ENCODE results near the gene OXA1L.

Gene OXA1L

GRCh38 chr14:22814941-22815713 is 48.6 kb downstream of the OXA1L start, which contains the start of gene SLC7A7:
TSS of gene SLC7A7 (minus strand) at chr14:22815435. CDS start at chr14:22813398, 2,037 bp downstream.
- peak; percentile 44 to 58 for DNase-seq (ENCODE audit: low read depth in 1 of 2, low spot score in 1 of 2)
- H3K27me3 ChIP-seq (ENCODE audit: insufficient read depth, poor library complexity, severe bottlenecking): no peaks in the 10 kb centered on the region
- peak within 1 kb of the TSS; percentile 45 for H3K27ac ChIP-seq (replicated peaks)
- TF ChIP-seq GABPA (IDR thresholded peaks at IDR 0.05; ENCODE audit: low read depth) (no peak), SPI1 (IDR thresholded peaks at IDR 0.05; ENCODE audit: borderline replicate concordance, low read depth) (no peak)
- no peak within 1 kb of the TSS for H3K4me3 ChIP-seq (replicated peaks; ENCODE audit: insufficient read depth, low read length)

- no peak overlapping the region for H3K4me3 ChIP-seq (replicated peaks; ENCODE audit: insufficient read depth, low read length)
- no peaks in the 10 kb centered on the region for H3K27me3 ChIP-seq (ENCODE audit: insufficient read depth, poor library complexity, severe bottlenecking)
- DNase-seq (ENCODE audit: low read depth in 1 of 2, low spot score in 1 of 2): no peak
- no peak for TF ChIP-seq POLR2AphosphoS5 (IDR thresholded peaks at IDR 0.05; ENCODE audit: low read depth)
- no peak overlapping the region for H3K27ac ChIP-seq (replicated peaks)
These were observed 52.9 kb downstream of the OXA1L start for GRCh38 chr14:22819151-22819988.

- no peaks in the 10 kb centered on the region for H3K27me3 ChIP-seq (ENCODE audit: insufficient read depth, poor library complexity, severe bottlenecking)
- H3K4me3 ChIP-seq (replicated peaks; ENCODE audit: insufficient read depth, low read length): no peak overlapping the region
- no peak overlapping the region for H3K27ac ChIP-seq (replicated peaks)
- DNase-seq (ENCODE audit: low read depth in 1 of 2, low spot score in 1 of 2): no peak
- no peak for TF ChIP-seq REST (IDR thresholded peaks at IDR 0.05; ENCODE audit: insufficient replicate concordance, low read depth)
- TF ChIP-seq GABPA (IDR thresholded peaks at IDR 0.05; ENCODE audit: low read depth): no peak
- TF ChIP-seq CTCF (IDR thresholded peaks at IDR 0.05; ENCODE audit: insufficient read depth, low read length): no peak
- TF ChIP-seq SPI1 (IDR thresholded peaks at IDR 0.05; ENCODE audit: borderline replicate concordance, low read depth): no peak
- TF ChIP-seq POLR2AphosphoS5 (IDR thresholded peaks at IDR 0.05; ENCODE audit: low read depth): no peak
These were observed 54.2 kb downstream of the OXA1L start for GRCh38 chr14:22820731-22821130.

- no peak for DNase-seq (ENCODE audit: low read depth in 1 of 2, low spot score in 1 of 2)
These were observed 54.9 kb downstream of the OXA1L start for GRCh38 chr14:22821193-22822015.

More at GRCh38 chr14:22821193-22822015, 54.9 kb downstream of the OXA1L start:
- H3K4me3 ChIP-seq (replicated peaks; ENCODE audit: insufficient read depth, low read length): no peak overlapping the region
- H3K27ac ChIP-seq (replicated peaks): no peak overlapping the region
- TF ChIP-seq POLR2AphosphoS5 (IDR thresholded peaks at IDR 0.05; ENCODE audit: low read depth) (no peak), CTCF (IDR thresholded peaks at IDR 0.05; ENCODE audit: insufficient read depth, low read length) (no peak), GABPA (IDR thresholded peaks at IDR 0.05; ENCODE audit: low read depth) (no peak), SPI1 (IDR thresholded peaks at IDR 0.05; ENCODE audit: borderline replicate concordance, low read depth) (no peak), REST (IDR thresholded peaks at IDR 0.05; ENCODE audit: insufficient replicate concordance, low read depth) (no peak)
- H3K27me3 ChIP-seq (ENCODE audit: insufficient read depth, poor library complexity, severe bottlenecking): no peaks in the 10 kb centered on the region
